HUES64 (cell line): ENCODE data around the gene FUT7.
"Not testable (repeated sequence)": the region's sequence is repeated elsewhere in the genome, so short reads cannot be mapped to it uniquely, and the experiment has no call there.

Source experiments
- H3K27ac ChIP-seq: 2 replicates; pipeline ENCODE4 v1.7.0; 2013; ENCODE audit warnings: low read depth, low read length, inconsistent platforms
- H3K27me3 ChIP-seq: 2 replicates; pipeline ENCODE4 v1.6.1; 2013; ENCODE audit warnings: mild to moderate bottlenecking, low read length; ENCODE audit not compliant: insufficient read depth
- H3K36me3 ChIP-seq: 2 replicates; pipeline ENCODE4 v1.6.1; 2013; ENCODE audit warnings: mild to moderate bottlenecking, low read length; ENCODE audit not compliant: insufficient read depth
- H3K4me1 ChIP-seq: 2 replicates; pipeline ENCODE4 v1.6.1; 2013; ENCODE audit warnings: mild to moderate bottlenecking, low read length, moderate library complexity; ENCODE audit not compliant: insufficient read depth
- H3K4me3 ChIP-seq: 2 replicates; pipeline ENCODE4 v1.5.1; 2013; ENCODE audit warnings: mild to moderate bottlenecking, low read length, moderate library complexity
- H3K9ac ChIP-seq: 2 replicates; pipeline ENCODE4 v1.6.1; 2013; ENCODE audit warnings: mild to moderate bottlenecking, low read depth, low read length
- H3K9me3 ChIP-seq: 2 replicates; pipeline ENCODE4 v1.6.1; 2013; ENCODE audit warnings: low read depth, low read length; ENCODE audit not compliant: insufficient read depth
- WGBS: fragments of 150-250, 120-280 bp; methylation state at CpG from one replicate; pipeline ENCODE4 v1.1.7; 2013; ENCODE audit warnings: missing lambda C conversion rate; 5-methylcytosine and 5-hydroxymethylcytosine counted together

Gene FUT7

DNA sequence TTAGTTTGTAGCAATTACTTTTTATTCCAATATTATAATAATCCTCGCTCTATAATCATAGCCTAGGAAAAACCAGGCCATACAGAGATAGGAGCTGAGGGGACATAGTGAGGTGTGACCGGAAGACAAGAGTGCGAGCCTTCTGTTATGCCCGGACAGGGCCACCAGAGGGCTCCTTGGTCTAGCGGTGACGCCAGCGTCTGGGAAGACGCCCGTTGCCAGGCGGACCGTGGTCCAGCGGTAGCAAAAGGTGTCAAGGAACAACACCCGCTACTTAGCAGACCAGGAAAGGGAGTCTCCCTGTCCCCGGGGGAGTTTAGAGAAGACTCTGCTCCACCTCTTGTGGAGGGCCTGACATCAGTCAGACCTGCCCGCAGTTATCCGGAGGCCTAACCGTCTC is 27.6 kb downstream of the FUT7 start:
- not testable (repeated sequence) for H3K9ac ChIP-seq, H3K36me3 ChIP-seq, H3K9me3 ChIP-seq, H3K4me3 ChIP-seq, H3K27me3 ChIP-seq, H3K4me1 ChIP-seq, H3K27ac ChIP-seq
- 43% methylated on average over 16 of the region's 17 CpGs for WGBS

DNA sequence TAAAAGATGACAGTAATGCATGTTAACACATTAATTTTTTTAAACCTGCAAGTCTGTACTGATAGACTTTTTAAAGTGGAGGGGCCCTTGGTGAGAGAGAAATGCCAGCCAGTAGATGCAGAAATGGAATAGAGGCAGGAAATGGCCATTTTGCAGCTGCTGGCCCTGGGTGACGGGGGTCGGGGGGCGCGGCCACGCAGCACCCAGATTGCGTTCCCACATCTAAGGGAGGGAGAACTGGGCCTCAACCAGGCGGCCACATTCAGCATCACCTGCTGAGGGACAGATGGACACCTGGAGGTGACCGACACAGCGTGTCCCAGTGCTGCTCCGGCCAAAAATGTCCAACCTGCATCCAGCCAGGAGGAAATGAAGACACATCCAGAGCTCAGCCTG is 29.2 kb downstream of the FUT7 start:
- WGBS: 95% methylated on average over 10 of the region's 10 CpGs

DNA sequence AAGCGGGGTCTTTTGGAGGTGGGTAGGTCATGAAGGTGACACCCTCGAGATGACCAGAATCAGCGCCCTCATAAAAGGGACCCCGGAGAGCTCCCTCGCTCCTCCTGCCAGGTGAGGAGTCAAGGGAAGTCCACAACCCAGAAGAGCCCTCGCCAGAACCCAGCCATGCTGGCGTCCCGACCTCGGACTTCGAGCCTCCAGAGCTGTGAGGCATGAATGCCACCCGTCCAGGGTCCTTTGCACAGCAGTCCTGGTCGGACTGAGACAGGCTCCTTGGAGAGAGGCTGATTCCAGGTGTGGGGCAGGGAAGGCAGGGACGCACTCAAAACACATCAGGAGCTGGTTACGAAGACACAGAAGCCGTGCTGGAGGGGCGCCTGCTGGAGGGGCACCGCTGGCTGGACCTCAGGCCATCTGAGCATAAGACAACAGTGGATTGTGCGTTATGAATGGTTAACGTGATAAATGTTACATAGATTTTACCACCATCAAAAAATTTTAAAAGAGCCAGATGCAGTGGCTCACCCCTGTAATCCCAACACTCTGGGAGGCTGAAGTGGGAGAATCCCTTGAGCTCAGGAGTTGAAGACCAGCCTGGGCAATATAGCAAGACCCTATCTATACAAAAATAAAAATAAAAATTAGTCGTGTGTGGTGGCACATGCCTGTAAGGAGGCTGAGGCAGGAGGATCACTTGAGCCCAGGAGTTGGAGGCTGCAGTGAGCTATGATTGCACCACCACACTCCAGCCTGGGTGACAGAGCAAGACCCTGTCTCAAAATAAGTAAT is 29.8 kb downstream of the FUT7 start:
- Histone ChIP-seq H3K9ac (no peak overlapping the region), H3K36me3 (no peaks in the 10 kb centered on the region), H3K4me1 (peaks cover 3% of the 10 kb centered on the region; the same call in 1 of the 2 replicates), H3K27ac (no peak overlapping the region), H3K9me3 (no peaks in the 10 kb centered on the region), H3K27me3 (no peaks in the 10 kb centered on the region), H3K4me3 (no peak overlapping the region)
- WGBS: 94% methylated on average over 19 of the region's 20 CpGs

More for the DNA sequence above, 29.2 kb downstream of the FUT7 start:
- H3K9me3 ChIP-seq: no peaks in the 10 kb centered on the region
- no peak overlapping the region for H3K9ac ChIP-seq
- H3K4me3 ChIP-seq: no peak overlapping the region
- H3K4me1 ChIP-seq: no peaks in the 10 kb centered on the region
- H3K27me3 ChIP-seq: no peaks in the 10 kb centered on the region
- no peaks in the 10 kb centered on the region for H3K36me3 ChIP-seq
- no peak overlapping the region for H3K27ac ChIP-seq

DNA sequence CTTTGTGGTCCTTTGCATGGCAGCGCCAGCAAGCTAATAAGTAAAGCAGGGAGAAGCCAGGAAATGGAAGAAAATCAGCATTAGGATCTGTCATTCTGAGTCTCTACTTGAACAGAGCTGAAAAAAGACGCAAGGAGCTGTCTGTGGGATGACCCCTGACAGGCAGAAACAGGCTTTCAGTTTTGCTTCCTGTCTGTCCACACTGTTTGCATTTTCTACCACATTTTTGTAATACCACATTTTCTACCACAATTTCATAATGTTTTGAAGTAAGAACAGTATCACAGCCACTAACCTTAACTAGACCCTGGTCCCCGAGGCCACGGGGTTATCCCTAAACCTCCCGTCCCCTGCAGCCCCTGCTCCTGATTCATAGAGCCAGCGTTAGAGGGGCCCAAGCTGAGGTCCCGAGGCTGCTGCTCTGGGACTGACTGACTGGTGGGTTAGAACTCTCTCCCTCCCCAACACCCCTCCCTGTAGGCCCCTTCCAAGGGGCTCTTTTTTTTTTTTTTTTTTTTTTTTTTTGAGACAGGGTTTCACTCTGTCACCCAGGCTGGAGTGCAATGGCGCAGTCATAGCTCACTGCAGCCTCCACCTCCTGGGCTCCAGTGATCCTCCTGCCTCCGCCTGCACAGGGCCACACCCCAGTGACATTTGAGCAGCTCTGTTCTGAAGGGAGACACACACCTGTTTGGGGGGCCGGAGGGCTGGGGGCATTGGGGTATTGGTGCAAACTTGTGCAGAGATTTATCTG is 31.5 kb downstream of the FUT7 start:
- Histone ChIP-seq H3K36me3 (no peaks in the 10 kb centered on the region), H3K9ac (no peak overlapping the region), H3K4me3 (no peak overlapping the region), H3K9me3 (no peaks in the 10 kb centered on the region), H3K27me3 (0 out of 2 replicates have a peak, but pooled peaks cover 2% of the 10 kb centered on the region), H3K4me1 (peaks cover 9% of the 10 kb centered on the region), H3K27ac (no peak overlapping the region)
- 91% methylated on average over 10 of the region's 10 CpGs for WGBS

DNA sequence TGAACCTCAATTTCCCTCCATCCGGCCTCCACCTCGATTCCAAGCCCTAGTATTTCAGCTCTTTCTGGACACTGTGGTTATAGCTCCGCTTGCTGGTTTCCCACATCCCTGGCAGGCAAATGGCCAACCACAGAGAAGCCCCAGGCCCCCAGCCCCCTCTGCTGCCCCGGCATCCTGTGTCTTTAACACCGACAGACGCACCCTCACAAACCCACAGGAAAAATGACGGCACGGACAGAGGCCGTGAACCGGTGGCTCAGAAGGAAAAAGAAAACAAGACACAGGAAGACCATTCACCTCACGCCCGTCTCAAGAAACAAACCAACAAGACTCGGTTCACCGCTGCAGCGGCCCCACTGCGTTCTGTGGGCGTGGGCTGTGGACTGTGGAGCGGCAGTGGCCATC is 34.1 kb downstream of the FUT7 start:
- 93% methylated on average over 18 of the region's 18 CpGs for WGBS
- peaks cover 9% of the 10 kb centered on the region for H3K4me1 ChIP-seq
- H3K27ac ChIP-seq: no peak overlapping the region
- H3K4me3 ChIP-seq: no peak overlapping the region
- no peaks in the 10 kb centered on the region for H3K9me3 ChIP-seq
- H3K9ac ChIP-seq: no peak overlapping the region
- H3K27me3 ChIP-seq: 0 out of 2 replicates have a peak, but pooled peaks cover 6% of the 10 kb centered on the region
- H3K36me3 ChIP-seq: peaks cover 5% of the 10 kb centered on the region; the same call in 1 of the 2 replicates

DNA sequence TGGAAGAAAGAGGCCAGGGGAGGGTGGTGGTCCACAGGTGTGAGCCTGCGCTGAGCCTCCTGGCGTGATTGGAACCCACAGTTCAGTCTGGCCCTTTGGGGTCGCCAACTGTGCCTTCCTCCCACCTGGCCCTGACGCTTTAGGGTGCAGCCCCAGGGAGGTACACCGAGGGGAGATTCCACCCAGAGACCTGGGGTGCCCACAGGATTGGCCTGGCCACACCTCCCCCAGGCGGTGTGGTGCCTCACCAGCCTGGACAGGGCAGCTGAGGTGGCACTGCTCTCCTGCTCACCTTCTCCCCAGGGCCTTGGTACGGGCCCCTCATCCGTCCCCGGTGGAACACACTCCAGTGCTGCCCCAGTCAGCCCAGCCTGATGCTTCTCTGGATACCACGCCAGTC is 34.5 kb downstream of the FUT7 start:
- Histone ChIP-seq H3K9ac (no peak overlapping the region), H3K27me3 (0 out of 2 replicates have a peak, but pooled peaks cover 6% of the 10 kb centered on the region), H3K36me3 (peaks cover 5% of the 10 kb centered on the region; the same call in 1 of the 2 replicates), H3K4me1 (peaks cover 9% of the 10 kb centered on the region), H3K4me3 (no peak overlapping the region), H3K9me3 (no peaks in the 10 kb centered on the region), H3K27ac (no peak overlapping the region)
- 86% methylated on average over 10 of the region's 10 CpGs for WGBS

DNA sequence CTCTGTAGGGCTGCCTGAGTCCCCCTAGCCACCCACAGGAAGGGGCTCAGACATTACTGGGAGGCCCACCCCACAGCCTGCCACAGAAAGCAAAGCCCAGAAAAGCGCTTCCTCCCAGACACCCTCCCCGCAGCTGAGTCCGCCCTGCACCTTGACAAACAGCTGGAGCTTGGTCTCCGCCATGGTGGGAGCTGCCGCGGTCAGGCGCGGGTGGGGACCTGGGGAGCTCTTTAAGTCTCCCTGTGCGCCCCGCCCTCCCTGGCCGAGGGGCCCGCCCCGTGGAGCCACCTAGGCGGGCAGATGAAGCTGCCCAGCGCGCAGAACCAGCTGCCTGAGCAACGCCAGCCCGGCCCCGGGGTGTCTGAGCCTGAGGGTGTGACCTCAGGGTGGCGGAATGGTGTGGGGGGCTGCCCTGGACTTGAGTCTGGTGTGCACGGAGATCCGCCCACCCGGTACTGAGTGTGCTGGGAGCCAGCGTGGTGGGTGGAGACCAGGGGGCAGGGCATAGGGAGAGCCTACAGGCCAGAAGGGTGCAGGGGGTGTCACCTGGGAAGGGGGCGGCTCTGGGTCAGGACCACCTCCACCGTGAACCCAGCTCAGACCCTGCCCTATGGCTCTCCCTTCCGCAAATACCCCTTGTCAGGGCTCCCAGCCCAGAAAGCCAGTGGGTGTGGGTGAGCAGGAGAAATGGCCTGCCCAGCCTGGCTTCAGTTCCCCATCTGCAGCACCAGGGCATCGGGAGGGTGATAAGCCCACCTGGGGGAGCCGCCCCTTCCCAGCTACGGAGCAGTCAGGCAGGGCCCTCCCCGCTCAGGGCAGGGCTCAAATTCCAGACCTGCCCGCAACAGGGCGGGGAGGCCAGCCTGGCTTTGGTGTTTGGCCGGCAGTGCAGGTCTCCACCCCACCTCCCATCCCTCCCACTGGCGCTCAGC is 35.3 kb downstream of the FUT7 start, which contains the start of gene CLIC3:
Gene CLIC3 (minus strand): TSS at position 208 of the 932 bp plus-strand sequence. CDS start 25 bp downstream, at position 183.
- peaks cover 9% of the 10 kb centered on the region for H3K4me1 ChIP-seq
- 20% methylated on average over 34 of the region's 35 CpGs for WGBS
- peak within 1 kb of the TSS; percentile 29; the same call in 1 of the 2 replicates for H3K4me3 ChIP-seq
- 0 out of 2 replicates have a peak, but pooled peaks cover 6% of the 10 kb centered on the region for H3K27me3 ChIP-seq
- H3K9me3 ChIP-seq: no peaks in the 10 kb centered on the region
- H3K9ac ChIP-seq: no peak within 1 kb of the TSS; the same call in 1 of the 2 replicates
- H3K27ac ChIP-seq: no peak within 1 kb of the TSS
- H3K36me3 ChIP-seq: peaks cover 5% of the 10 kb centered on the region; the same call in 1 of the 2 replicates

DNA sequence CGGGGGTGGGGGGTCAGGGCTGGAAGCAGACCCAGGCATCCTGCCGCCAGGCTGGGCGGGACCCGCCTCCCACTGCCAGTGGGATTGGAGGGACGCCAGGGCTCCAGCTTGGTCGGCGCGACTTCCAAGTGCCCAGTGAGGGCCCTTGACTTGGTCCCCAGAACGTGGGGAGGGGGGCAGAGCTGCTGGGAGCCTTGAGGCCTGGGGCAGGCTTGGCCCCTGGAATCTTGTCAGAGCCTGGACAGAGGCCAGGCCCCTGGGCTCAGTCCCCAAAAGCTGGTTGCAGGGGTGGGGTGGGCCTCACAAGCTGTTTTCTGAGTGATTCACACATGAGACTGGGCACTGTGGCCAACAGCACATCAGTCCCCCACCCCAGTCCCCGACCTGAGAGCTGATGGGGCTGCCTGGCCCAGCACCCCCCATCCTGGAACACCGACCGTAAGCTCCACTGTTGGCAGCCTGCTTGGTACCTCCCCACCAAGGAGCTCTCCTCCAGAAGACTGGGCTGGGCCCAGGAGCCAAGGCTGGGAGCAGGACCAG is 36.0 kb downstream of the FUT7 start:
- H3K36me3 ChIP-seq: peaks cover 5% of the 10 kb centered on the region; the same call in 1 of the 2 replicates
- no peak overlapping the region for H3K4me3 ChIP-seq
- H3K27ac ChIP-seq: no peak overlapping the region
- H3K4me1 ChIP-seq: peaks cover 9% of the 10 kb centered on the region
- WGBS: 86% methylated on average over 12 of the region's 12 CpGs
- H3K9ac ChIP-seq: no peak overlapping the region
- no peaks in the 10 kb centered on the region for H3K9me3 ChIP-seq
- peaks cover 11% of the 10 kb centered on the region; the same call in 1 of the 2 replicates for H3K27me3 ChIP-seq

DNA sequence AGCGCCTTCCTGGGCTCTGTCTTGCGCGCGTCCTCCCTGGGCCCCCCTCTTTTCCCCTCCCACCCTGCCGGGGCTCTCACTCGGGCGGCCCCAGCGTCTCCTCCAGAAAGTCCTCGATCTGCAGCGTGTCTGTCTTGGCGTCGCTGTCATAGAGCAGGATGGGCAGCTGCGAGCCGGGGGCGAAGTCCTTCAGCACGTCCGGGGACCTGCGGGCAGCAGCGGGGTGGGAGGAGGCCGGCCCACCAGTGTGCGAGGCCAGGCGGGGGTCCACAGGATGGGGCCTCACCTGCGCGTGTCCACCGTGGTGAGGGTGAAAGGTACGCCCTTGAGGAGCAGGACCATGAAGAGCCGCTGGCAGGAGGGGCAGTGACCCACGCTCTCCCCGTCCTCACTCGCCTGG is 36.5 kb downstream of the FUT7 start:
- Histone ChIP-seq H3K27me3 (peaks cover 11% of the 10 kb centered on the region; the same call in 1 of the 2 replicates), H3K9me3 (0 out of 2 replicates have a peak, but pooled peaks cover 3% of the 10 kb centered on the region), H3K9ac (no peak overlapping the region), H3K36me3 (peaks cover 5% of the 10 kb centered on the region; the same call in 1 of the 2 replicates), H3K27ac (no peak overlapping the region), H3K4me1 (peaks cover 9% of the 10 kb centered on the region), H3K4me3 (no peak overlapping the region)
- 94% methylated on average over 30 of the region's 30 CpGs for WGBS

DNA sequence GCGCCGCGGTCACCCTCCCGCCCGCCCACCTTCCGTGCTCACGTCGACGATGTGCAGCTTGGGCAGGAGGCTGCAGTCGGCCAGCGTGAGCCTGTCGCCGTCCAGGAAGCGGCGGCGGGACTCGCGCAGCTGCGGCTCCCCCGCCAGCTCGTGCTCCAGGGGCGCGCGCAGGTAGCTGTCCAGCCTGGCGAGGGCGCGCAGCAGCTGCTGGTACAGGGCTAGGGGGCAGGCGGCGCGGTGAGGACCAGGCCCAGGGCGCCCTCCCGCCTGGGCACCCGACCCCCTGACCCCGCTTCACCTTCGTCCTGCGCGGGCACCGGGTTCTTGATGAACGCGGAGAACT is 37.0 kb downstream of the FUT7 start:
- H3K27me3 ChIP-seq: peaks cover 11% of the 10 kb centered on the region; the same call in 1 of the 2 replicates
- H3K4me3 ChIP-seq: peak overlapping the region; percentile 21; the same call in 1 of the 2 replicates
- 0 out of 2 replicates have a peak, but pooled peaks cover 6% of the 10 kb centered on the region for H3K9me3 ChIP-seq
- no peak overlapping the region for H3K9ac ChIP-seq
- WGBS: 96% methylated on average over 40 of the region's 40 CpGs
- peaks cover 5% of the 10 kb centered on the region; the same call in 1 of the 2 replicates for H3K36me3 ChIP-seq
- H3K27ac ChIP-seq: no peak overlapping the region
- H3K4me1 ChIP-seq: peaks cover 9% of the 10 kb centered on the region
